Adrenal gland (tissue), 5 donors: ENCODE measurements around the gene IL1RAP.

Experiments
- CTCF ChIP-seq, 6 experiments: fragments of 450-650 bp in 4 of 6; fragments of 200-600 bp in 2 of 6; sonication (generic) in 1 of 6; IDR thresholded peaks; 1 replicate in 5 of 6; 2 replicates in 1 of 6; pipeline versions ENCODE4 v1.5.1 to v1.8.0; 2016 to 2021; ENCODE audit warnings: antibody characterized with exemption in 6 of 6, mild to moderate bottlenecking in 2 of 6, moderate library complexity in 1 of 6
- POLR2A ChIP-seq, 2 donors: fragments of 450-650 bp; IDR thresholded peaks; one replicate each; pipeline ENCODE4 v1.6.1; 2017; ENCODE audit warnings: antibody characterized with exemption in 2 of 2, mild to moderate bottlenecking in 2 of 2, moderate library complexity in 1 of 2
- donor health status: DM: no; HTN: no; CAD: no.

- TF ChIP-seq CTCF (IDR thresholded peaks at IDR 0.05) (no peak), POLR2A (IDR thresholded peaks at IDR 0.05) (no peak)
Observed at GRCh38 chr3:190558316-190558715, 44.4 kb downstream of the IL1RAP start.
